Smooth muscle cell (in vitro differentiated cells): Measurements from ENCODE around the gene SCMH1. TPM values are rescaled to one million over a fixed set of nuclear protein-coding genes. Genes with fewer than 3 reads are reported as not detected.

ENCODE experiments used
- DNase-seq: peaks from one replicate; lab custom pipeline; 2025; ENCODE audit not compliant: unreplicated experiment; lab: John Stamatoyannopoulos, UW
- H2AFZ ChIP-seq: fragments of 200-600 bp; sonication (generic); 2 replicates; pipeline ENCODE4 v1.6.0; 2016; ENCODE audit warnings: antibody characterized with exemption, low read depth, mild to moderate bottlenecking
- H3F3A ChIP-seq: fragments of 200-600 bp; sonication (generic); 2 replicates; pipeline ENCODE4 v1.6.0; 2017; ENCODE audit warnings: antibody characterized with exemption, low read depth
- H3K27ac ChIP-seq: fragments of 200-600 bp; sonication (generic); 2 replicates; pipeline ENCODE4 v1.5.1; 2016; ENCODE audit warnings: low read depth, mild to moderate bottlenecking
- H3K27me3 ChIP-seq: fragments of 200-600 bp; sonication (generic); 2 replicates; pipeline ENCODE4 v1.6.1; 2016; ENCODE audit warnings: low read depth, mild to moderate bottlenecking
- H3K36me3 ChIP-seq: fragments of 200-600 bp; sonication (generic); 2 replicates; pipeline ENCODE4 v1.5.1; 2016; ENCODE audit warnings: low read depth
- H3K4me1 ChIP-seq: fragments of 200-600 bp; sonication (generic); 2 replicates; pipeline ENCODE4 v1.5.1; 2016; ENCODE audit warnings: low read depth
- H3K4me2 ChIP-seq: fragments of 200-600 bp; sonication (generic); 2 replicates; pipeline ENCODE4 v1.6.0; 2016; ENCODE audit warnings: mild to moderate bottlenecking
- H3K4me3 ChIP-seq: fragments of 200-600 bp; sonication (generic); 2 replicates; pipeline ENCODE4 v1.5.1; 2016; ENCODE audit warnings: mild to moderate bottlenecking
- H3K79me2 ChIP-seq: fragments of 200-600 bp; sonication (generic); 2 replicates; pipeline ENCODE4 v1.6.0; 2016; ENCODE audit warnings: low read depth, mild to moderate bottlenecking
- H3K9ac ChIP-seq: fragments of 200-600 bp; sonication (generic); 2 replicates; pipeline ENCODE4 v1.6.0; 2016; ENCODE audit warnings: low read depth
- H3K9me3 ChIP-seq: fragments of 200-600 bp; sonication (generic); replicated peaks from 2 replicates; pipeline ENCODE4 v1.5.1; 2016; ENCODE audit warnings: low read depth
- H4K20me1 ChIP-seq: fragments of 200-600 bp; sonication (generic); 2 replicates; pipeline ENCODE4 v1.6.0; 2016; ENCODE audit warnings: low read depth
- WGBS: methylation state at CpG from one replicate; pipeline ENCODE4 v1.1.7; 2016; ENCODE audit warnings: low lambda C conversion rate; 5-methylcytosine and 5-hydroxymethylcytosine counted together
- polyA plus RNA-seq: library from polyadenylated mRNA; unstranded; fragments of >200 nt; fragmentation: Nextera tagmentation; extraction: Ambion mirVana; gene quantifications from 2 replicates; pipeline ENCODE4 v1.2.1, GENCODE V29; 2016
- total RNA-seq: library from RNA; depleted of rRNA; stranded (reverse); fragments of >200 nt; gene quantifications from 2 replicates; pipeline ENCODE4 v1.2.3, GENCODE V29; 2014
- TF ChIP-seq, protein P1 (sequence below): fragments of 200-600 bp; sonication (generic); IDR thresholded peaks from 2 replicates; pipeline ENCODE4 v1.5.1; 2017; ENCODE audit warnings: borderline replicate concordance, mild to moderate bottlenecking, antibody characterized with exemption; ENCODE audit not compliant: insufficient read depth, poor library complexity, severe bottlenecking

The SCMH1 gene
- total and polyA plus RNA-seq, 2 experiments from 2014 or later, result 24.0 to 46.4 TPM

DNA sequence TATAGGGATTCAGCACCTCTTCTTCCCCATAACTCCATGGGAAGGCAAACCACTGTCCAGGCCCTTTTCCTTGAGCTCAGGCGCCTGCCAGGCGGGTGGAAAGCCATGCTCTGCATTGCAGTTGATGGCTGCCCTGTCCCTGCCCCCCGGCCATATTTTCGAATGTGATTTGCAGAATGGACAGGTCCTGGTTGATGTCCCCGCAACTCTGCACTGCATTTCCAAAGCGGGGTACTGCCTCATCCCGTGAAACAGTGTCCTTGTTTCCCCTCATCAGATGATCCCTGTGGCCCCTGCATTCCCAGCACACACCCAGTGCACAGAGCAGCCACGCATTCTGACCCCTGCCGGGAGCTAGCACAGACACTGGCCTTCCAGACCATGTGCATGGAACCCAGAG, 33.7 kb upstream of the SCMH1 start:
- DNase-seq, result no peak
- TF ChIP-seq, protein P1, sequence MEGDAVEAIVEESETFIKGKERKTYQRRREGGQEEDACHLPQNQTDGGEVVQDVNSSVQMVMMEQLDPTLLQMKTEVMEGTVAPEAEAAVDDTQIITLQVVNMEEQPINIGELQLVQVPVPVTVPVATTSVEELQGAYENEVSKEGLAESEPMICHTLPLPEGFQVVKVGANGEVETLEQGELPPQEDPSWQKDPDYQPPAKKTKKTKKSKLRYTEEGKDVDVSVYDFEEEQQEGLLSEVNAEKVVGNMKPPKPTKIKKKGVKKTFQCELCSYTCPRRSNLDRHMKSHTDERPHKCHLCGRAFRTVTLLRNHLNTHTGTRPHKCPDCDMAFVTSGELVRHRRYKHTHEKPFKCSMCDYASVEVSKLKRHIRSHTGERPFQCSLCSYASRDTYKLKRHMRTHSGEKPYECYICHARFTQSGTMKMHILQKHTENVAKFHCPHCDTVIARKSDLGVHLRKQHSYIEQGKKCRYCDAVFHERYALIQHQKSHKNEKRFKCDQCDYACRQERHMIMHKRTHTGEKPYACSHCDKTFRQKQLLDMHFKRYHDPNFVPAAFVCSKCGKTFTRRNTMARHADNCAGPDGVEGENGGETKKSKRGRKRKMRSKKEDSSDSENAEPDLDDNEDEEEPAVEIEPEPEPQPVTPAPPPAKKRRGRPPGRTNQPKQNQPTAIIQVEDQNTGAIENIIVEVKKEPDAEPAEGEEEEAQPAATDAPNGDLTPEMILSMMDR, result no peak
- H3K4me1 ChIP-seq, result no peaks in the 10 kb centered on the region
- peaks cover 9% of the 10 kb centered on the region for H3K27me3 ChIP-seq
- H4K20me1 ChIP-seq, result no peaks in the 10 kb centered on the region
- no peaks in the 10 kb centered on the region for H3K79me2 ChIP-seq
- no peak overlapping the region for H3K9ac ChIP-seq
- no peaks in the 10 kb centered on the region for H3K9me3 ChIP-seq
- no peaks in the 10 kb centered on the region for H3F3A ChIP-seq
- H3K4me2 ChIP-seq, result no peak overlapping the region
- H2AFZ ChIP-seq, result no peak overlapping the region
- WGBS, result 90% methylated on average over 9 of the region's 9 CpGs
- H3K27ac ChIP-seq, result no peak overlapping the region
- H3K4me3 ChIP-seq, result no peak overlapping the region
- no peaks in the 10 kb centered on the region for H3K36me3 ChIP-seq

DNA sequence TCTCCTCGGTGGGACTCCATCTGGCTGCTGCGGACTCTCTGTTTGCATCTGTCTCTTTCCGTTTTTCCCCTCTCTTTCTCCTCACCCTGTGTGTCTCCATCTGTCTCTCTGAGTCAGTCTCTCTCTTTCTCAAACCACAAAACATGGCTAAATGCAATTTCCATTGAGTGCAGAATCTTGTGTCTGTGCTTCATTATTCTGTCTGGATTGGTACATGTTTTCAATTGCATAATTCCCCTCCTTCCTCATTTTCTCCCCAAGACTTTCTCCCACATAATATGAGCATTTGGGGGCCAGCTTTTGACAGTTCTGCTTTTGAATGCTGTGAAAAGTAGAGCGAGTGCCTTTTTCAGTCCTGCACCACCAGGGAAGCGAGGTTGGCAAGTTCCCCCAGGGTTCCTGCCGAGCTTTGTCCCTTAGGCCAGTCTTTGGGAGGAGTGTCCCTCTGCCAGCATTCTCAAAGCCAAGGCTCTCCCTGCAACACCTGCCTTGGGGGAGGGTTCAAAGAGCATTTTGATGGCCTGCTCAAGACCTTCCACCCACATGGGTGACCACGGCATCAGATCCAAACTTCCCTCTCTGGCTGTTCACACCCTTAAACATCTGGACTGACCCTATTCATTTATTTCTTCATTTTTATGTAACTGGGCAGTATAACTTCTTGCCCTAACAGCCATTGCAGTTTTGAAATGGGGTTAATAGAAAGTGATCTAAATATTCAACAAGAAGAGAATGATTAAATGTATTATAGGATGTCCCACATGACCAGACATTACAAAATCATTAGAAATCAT, 32.8 kb upstream of the SCMH1 start:
- no peaks in the 10 kb centered on the region for H3F3A ChIP-seq
- H2AFZ ChIP-seq, result no peak overlapping the region
- H3K79me2 ChIP-seq, result no peaks in the 10 kb centered on the region
- no peak for DNase-seq
- H4K20me1 ChIP-seq, result no peaks in the 10 kb centered on the region
- no peak overlapping the region for H3K4me3 ChIP-seq
- peaks cover 2% of the 10 kb centered on the region for H3K27me3 ChIP-seq
- no peak overlapping the region for H3K27ac ChIP-seq
- H3K36me3 ChIP-seq, result no peaks in the 10 kb centered on the region
- TF ChIP-seq, protein P1, result no peak
- H3K9ac ChIP-seq, result no peak overlapping the region
- H3K4me1 ChIP-seq, result no peaks in the 10 kb centered on the region
- no peak overlapping the region for H3K4me2 ChIP-seq
- WGBS, result 83% methylated on average over 7 of the region's 7 CpGs
- no peaks in the 10 kb centered on the region for H3K9me3 ChIP-seq

DNA sequence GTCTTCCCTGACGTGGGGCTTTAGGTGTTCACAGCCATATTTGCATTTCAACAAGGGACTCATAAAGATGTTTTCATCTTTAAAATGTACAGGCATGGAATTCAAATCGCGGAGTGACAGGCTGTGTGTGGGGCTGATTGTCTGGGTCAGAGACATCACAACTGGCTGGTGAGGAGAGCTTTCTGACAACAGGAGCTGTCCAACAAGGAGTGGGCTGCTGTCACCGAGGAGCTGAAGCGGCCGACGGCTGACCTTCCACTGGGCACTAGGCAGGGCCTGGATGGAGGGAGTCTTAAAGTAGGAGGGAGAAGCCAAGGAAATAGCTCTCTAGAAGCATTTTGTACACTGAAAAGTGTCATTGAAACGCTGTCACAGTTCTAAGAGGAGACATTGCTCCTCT, 30.5 kb upstream of the SCMH1 start:
- H3K9me3 ChIP-seq, result no peaks in the 10 kb centered on the region
- H3K4me1 ChIP-seq, result no peaks in the 10 kb centered on the region
- H3K9ac ChIP-seq, result no peak overlapping the region
- no peak overlapping the region for H3K27ac ChIP-seq
- TF ChIP-seq, protein P1, result no peak
- no peaks in the 10 kb centered on the region for H3K36me3 ChIP-seq
- H2AFZ ChIP-seq, result no peak overlapping the region
- DNase-seq, result no peak
- no peaks in the 10 kb centered on the region for H3K27me3 ChIP-seq
- WGBS, result 75% methylated on average over 8 of the region's 8 CpGs
- H3F3A ChIP-seq, result no peaks in the 10 kb centered on the region
- no peaks in the 10 kb centered on the region for H3K79me2 ChIP-seq
- H3K4me3 ChIP-seq, result no peak overlapping the region
- no peak overlapping the region for H3K4me2 ChIP-seq
- H4K20me1 ChIP-seq, result no peaks in the 10 kb centered on the region
